Anterior cingulate cortex (tissue), 58 donors: ENCODE measurements around the gene UTS2.

Source experiments
- DNase-seq, 58 donors: peaks; one replicate each; lab custom pipeline; 2025; lab: John Stamatoyannopoulos, UW

The UTS2 gene

DNA sequence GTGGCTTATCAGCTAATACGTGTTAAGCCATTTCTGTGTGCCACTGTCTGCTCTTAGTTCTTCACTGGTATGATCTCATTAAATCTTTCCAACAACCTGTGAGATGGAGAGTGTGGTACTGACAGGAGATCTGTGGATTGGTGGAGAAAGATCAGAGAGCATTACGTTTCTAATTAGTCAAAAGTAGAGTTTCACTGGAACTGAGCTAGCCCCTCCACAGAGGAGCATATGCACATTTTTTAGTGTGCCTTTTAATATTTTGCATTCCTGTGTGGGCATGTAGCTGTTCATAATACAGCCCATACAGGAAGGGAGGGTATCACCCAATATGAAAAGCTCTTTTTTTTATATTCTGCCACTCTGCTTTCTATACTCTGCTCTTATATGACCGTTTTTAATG, 31.6 kb downstream of the UTS2 start:
- DNase-seq: no peak

DNA sequence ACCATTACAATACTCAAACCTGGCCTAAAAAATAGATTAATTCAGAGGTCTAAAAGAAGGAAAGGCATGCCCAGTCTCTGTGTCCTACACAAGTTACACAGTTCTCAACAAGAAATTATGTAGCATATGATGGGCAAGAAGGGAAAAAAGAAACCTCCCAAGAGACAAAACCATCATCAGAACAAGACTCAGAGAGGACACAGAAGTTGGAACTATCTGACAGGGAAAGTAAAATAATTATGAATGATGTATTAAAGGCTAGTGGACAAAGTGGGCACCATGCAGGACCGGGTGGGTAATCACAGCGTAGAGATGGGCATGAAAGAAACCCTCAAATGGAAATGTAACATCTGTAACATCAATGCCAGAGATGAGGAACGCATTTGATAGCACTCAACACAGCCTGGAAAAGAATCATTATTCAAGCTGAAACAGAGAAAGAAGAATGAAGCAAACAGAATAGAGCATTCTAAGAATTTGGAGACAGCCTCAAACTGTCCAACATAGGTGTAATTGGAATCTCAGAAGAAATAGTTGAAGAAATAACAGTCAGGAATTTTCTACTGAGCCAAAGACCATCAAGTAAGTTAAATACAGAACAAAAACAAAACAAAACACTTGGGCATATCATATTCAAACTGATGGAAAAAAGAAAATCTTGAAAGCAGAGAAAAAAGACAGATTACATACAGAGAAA, 39.0 kb downstream of the UTS2 start:
- DNase-seq: no peak

DNA sequence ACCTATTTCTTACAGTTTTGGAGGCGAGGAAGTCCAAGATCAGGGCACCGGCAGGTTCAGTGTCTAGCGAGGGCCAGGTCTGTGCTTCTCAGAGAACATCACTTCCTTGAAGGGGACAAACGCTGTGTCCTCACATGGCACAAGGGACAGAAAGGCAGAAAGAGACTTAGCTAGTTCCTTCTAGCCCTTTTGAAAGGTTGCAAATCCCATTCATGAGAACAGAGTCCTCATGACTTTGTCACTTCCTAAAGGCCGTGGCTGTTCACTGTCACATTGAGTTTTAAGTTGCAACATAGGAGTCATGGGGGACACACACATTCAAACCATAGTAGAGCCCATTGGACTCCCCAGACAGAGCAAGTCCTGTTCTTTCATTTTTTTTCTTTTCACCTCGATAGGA, 41.4 kb downstream of the UTS2 start:
- DNase-seq: no peak

DNA sequence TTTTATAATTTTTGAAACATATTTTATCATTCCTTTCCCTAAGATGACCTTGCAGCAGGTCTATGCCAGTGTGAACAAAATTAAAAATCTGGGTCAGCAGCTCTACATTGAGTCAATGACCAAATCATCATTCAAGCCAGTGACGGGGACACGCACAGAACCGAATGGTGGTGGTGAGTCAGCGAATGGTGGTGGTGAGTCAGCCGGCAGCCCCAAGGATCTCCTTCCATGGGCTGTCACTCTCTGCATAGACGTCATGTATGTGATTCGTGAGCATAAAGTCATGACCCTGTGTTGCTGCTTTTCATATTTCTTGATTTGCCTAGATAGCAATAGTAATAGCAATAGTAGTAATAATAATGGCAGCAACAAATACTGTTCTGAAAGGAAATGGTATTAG, 42.5 kb downstream of the UTS2 start:
- DNase-seq: no peak

DNA sequence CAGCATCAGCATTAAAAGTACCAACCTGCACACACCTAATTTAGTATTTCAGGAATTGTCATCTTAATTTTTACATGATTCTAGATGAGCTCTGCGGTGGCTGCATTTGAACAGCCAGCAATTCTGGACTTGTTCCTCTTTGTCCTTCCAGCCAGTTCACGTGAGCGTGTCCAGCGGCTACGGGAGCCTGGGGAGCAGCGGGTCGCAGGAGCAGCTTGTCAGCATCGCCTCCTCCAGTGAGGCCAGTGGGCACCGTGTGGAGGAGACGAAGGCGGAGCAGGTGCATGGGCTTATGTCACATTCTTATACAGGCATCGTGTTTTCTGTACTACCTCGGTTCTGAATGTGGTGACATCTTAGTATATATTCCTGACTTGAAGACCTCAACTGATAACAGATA, 43.1 kb downstream of the UTS2 start:
- no peak for DNase-seq

GRCh38 chr1:7808253-7808844, 44.5 kb downstream of the UTS2 start:
- DNase-seq: no peak

GRCh38 chr1:7805460-7805859, 47.4 kb downstream of the UTS2 start:
- no peak for DNase-seq
